Trophoblast cell (in vitro differentiated cells and primary cell): ENCODE data around the gene SLC22A5.

Source experiments
- DNase-seq, 2 donors: peaks; one replicate each; pipeline ENCODE4 v3.0.0-alpha.2; 2016
- H2AFZ ChIP-seq: 2 replicates; pipeline ENCODE4 v1.6.1; 2013; ENCODE audit warnings: low read length, moderate library complexity, mild to moderate bottlenecking; ENCODE audit not compliant: insufficient read depth, poor library complexity
- H2AK5ac ChIP-seq: 2 replicates; pipeline ENCODE4 v1.6.1; 2013; ENCODE audit warnings: mild to moderate bottlenecking, low read length
- H2BK120ac ChIP-seq: 2 replicates; pipeline ENCODE4 v1.6.1; 2013; ENCODE audit warnings: low read length, mild to moderate bottlenecking, moderate library complexity; ENCODE audit not compliant: insufficient read depth, poor library complexity
- H2BK12ac ChIP-seq: 2 replicates; pipeline ENCODE4 v1.6.1; 2013; ENCODE audit warnings: mild to moderate bottlenecking, low read length, moderate library complexity
- H2BK5ac ChIP-seq: 2 replicates; pipeline ENCODE4 v1.6.1; 2013; ENCODE audit warnings: low read length, low read depth, moderate library complexity, mild to moderate bottlenecking; ENCODE audit not compliant: poor library complexity
- H3K14ac ChIP-seq: 2 replicates; pipeline ENCODE4 v1.6.1; 2013; ENCODE audit warnings: mild to moderate bottlenecking, low read length
- H3K18ac ChIP-seq: 2 replicates; pipeline ENCODE4 v1.6.1; 2013; ENCODE audit warnings: mild to moderate bottlenecking, low read length
- H3K23ac ChIP-seq: 2 replicates; pipeline ENCODE4 v1.6.1; 2013; ENCODE audit warnings: low read length
- H3K27ac ChIP-seq: 2 replicates; pipeline ENCODE4 v1.5.1; 2013; ENCODE audit warnings: low read depth, mild to moderate bottlenecking, inconsistent platforms, low read length, moderate library complexity
- H3K27me3 ChIP-seq: 2 replicates; pipeline ENCODE4 v1.6.1; 2013; ENCODE audit warnings: inconsistent platforms, mild to moderate bottlenecking, low read length, moderate library complexity; ENCODE audit not compliant: insufficient read depth
- H3K36me3 ChIP-seq, 2 experiments: 1 replicate in 1 of 2; 2 replicates in 1 of 2; pipeline ENCODE4 v1.6.1; 2013; ENCODE audit warnings: low read length in 2 of 2, mild to moderate bottlenecking in 2 of 2, moderate library complexity in 1 of 2; ENCODE audit not compliant: insufficient read depth in 2 of 2, control insufficient read depth in 1 of 2
- H3K4ac ChIP-seq: 2 replicates; pipeline ENCODE4 v1.6.1; 2013; ENCODE audit warnings: low read depth, mild to moderate bottlenecking, low read length, moderate library complexity
- H3K4me1 ChIP-seq, 2 experiments: 1 replicate in 1 of 2; 2 replicates in 1 of 2; pipeline ENCODE4 v1.6.1; 2013; ENCODE audit warnings: low read length in 2 of 2, mild to moderate bottlenecking in 2 of 2, moderate library complexity in 1 of 2; ENCODE audit not compliant: insufficient read depth in 2 of 2, control insufficient read depth in 1 of 2
- H3K4me2 ChIP-seq: 2 replicates; pipeline ENCODE4 v1.6.1; 2013; ENCODE audit warnings: inconsistent platforms, mild to moderate bottlenecking, low read length, moderate library complexity
- H3K4me3 ChIP-seq: 2 replicates; pipeline ENCODE4 v1.5.1; 2013; ENCODE audit warnings: mild to moderate bottlenecking, low read depth, low read length, inconsistent platforms
- H3K79me1 ChIP-seq: one replicate; pipeline ENCODE4 v1.6.1; 2013; ENCODE audit warnings: low read length
- H3K79me2 ChIP-seq: 2 replicates; pipeline ENCODE4 v1.6.1; 2013; ENCODE audit warnings: low read length, mild to moderate bottlenecking; ENCODE audit not compliant: control insufficient read depth, insufficient read depth, poor library complexity
- H3K9ac ChIP-seq: 2 replicates; pipeline ENCODE4 v1.6.1; 2013; ENCODE audit warnings: mild to moderate bottlenecking, low read length
- H3K9me3 ChIP-seq: 2 replicates; pipeline ENCODE4 v1.6.1; 2013; ENCODE audit warnings: low read depth, mild to moderate bottlenecking, control low read depth, inconsistent platforms, low read length; ENCODE audit not compliant: insufficient read depth
- H4K12ac ChIP-seq: 2 replicates; pipeline ENCODE4 v1.6.1; 2013; ENCODE audit warnings: low read depth, mild to moderate bottlenecking, low read length, moderate library complexity
- H4K8ac ChIP-seq: 2 replicates; pipeline ENCODE4 v1.6.1; 2013; ENCODE audit warnings: low read depth, mild to moderate bottlenecking, low read length, moderate library complexity
- H4K91ac ChIP-seq: one replicate; pipeline ENCODE4 v1.6.1; 2013; ENCODE audit warnings: low read depth, mild to moderate bottlenecking, low read length, moderate library complexity
- WGBS: extraction: QIAGEN DNeasy Blood & Tissue Kit; methylation state at CpG from one replicate; pipeline ENCODE4 v1.1.7; 2013; ENCODE audit warnings: missing lambda C conversion rate; ENCODE audit not compliant: insufficient read length, insufficient coverage; ENCODE audit errors: extremely low coverage; 5-methylcytosine and 5-hydroxymethylcytosine counted together

SLC22A5 gene

DNA sequence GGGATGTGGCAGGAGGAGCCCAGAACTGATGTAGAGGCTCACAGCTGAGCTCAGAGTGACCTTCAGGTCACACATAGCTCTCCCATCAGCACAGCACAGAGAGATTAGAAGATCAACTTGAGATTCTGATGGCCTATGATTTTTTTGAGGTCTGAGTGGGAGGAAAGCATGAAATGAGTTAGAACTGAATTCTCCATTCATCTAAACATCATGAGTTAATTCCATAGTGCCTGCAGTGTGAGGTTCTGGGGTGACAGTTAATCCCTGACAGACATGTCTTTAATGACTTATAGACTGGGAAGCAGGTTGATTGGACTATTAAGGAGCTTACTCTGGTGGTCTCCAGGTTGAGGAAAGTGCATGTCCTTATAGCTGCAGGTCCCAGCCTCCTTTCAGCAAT lies 22.4 kb downstream of the SLC22A5 start:
- Histone ChIP-seq H3K4ac (no peak overlapping the region), H3K14ac (no peak overlapping the region), H3K23ac (no peak overlapping the region)

DNA sequence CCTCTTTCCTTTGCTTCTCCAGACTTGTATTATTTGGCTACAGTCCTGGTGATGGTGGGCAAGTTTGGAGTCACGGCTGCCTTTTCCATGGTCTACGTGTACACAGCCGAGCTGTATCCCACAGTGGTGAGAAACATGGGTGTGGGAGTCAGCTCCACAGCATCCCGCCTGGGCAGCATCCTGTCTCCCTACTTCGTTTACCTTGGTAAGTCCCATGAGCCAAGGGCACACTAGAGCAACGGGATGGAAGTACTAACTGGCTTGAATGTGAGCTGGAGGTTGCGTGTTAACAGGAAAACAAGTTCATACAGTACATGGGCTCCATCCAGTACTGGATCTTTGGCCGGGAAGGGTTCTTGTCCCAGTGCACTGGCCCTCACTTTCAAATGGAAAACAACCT lies 22.9 kb downstream of the SLC22A5 start:
- no peak overlapping the region for H3K9ac ChIP-seq
- H2BK5ac ChIP-seq = no peak overlapping the region
- no peak overlapping the region for H2AK5ac ChIP-seq
- no peak for DNase-seq
- H3K4me2 ChIP-seq = no peak overlapping the region
- H3K79me2 ChIP-seq = no peaks in the 10 kb centered on the region
- no peak overlapping the region for H3K14ac ChIP-seq
- no peak overlapping the region for H4K12ac ChIP-seq
- H3K4me3 ChIP-seq = no peak overlapping the region
- no peaks in the 10 kb centered on the region for H3K9me3 ChIP-seq
- no peak overlapping the region for H4K91ac ChIP-seq
- no peak overlapping the region for H3K18ac ChIP-seq
- H3K27me3 ChIP-seq = no peaks in the 10 kb centered on the region
- H2AFZ ChIP-seq = no peak overlapping the region
- H2BK12ac ChIP-seq = no peak overlapping the region
- WGBS = no CpG with 5 or more reads among the region's 8 CpGs
- H3K27ac ChIP-seq = no peak overlapping the region
- peaks cover 15% of the 10 kb centered on the region for H3K79me1 ChIP-seq
- H4K8ac ChIP-seq = no peak overlapping the region
- H3K4ac ChIP-seq = no peak overlapping the region
- no peak overlapping the region for H2BK120ac ChIP-seq
- H3K23ac ChIP-seq = no peak overlapping the region
- H3K4me1 ChIP-seq = peaks cover 25 to 37% of the 10 kb centered on the region in 2 experiments
- H3K36me3 ChIP-seq = peaks cover 9 to 12% of the 10 kb centered on the region in 2 experiments

More for the DNA sequence above, 22.4 kb downstream of the SLC22A5 start:
- Histone ChIP-seq H3K79me1 (peaks cover 15% of the 10 kb centered on the region), H2BK5ac (no peak overlapping the region), H3K27me3 (no peaks in the 10 kb centered on the region), H3K27ac (no peak overlapping the region), H3K4me2 (no peak overlapping the region), H2AFZ (no peak overlapping the region), H3K79me2 (no peaks in the 10 kb centered on the region), H4K8ac (no peak overlapping the region), H4K91ac (no peak overlapping the region), H3K36me3 (peaks cover 9 to 12% of the 10 kb centered on the region in 2 experiments), H4K12ac (no peak overlapping the region), H2BK120ac (no peak overlapping the region), H3K4me3 (no peak overlapping the region), H3K9me3 (no peaks in the 10 kb centered on the region), H3K9ac (no peak overlapping the region), H3K4me1 (peaks cover 27 to 37% of the 10 kb centered on the region in 2 experiments), H3K18ac (no peak overlapping the region), H2AK5ac (no peak overlapping the region), H2BK12ac (no peak overlapping the region)
- DNase-seq = no peak

DNA sequence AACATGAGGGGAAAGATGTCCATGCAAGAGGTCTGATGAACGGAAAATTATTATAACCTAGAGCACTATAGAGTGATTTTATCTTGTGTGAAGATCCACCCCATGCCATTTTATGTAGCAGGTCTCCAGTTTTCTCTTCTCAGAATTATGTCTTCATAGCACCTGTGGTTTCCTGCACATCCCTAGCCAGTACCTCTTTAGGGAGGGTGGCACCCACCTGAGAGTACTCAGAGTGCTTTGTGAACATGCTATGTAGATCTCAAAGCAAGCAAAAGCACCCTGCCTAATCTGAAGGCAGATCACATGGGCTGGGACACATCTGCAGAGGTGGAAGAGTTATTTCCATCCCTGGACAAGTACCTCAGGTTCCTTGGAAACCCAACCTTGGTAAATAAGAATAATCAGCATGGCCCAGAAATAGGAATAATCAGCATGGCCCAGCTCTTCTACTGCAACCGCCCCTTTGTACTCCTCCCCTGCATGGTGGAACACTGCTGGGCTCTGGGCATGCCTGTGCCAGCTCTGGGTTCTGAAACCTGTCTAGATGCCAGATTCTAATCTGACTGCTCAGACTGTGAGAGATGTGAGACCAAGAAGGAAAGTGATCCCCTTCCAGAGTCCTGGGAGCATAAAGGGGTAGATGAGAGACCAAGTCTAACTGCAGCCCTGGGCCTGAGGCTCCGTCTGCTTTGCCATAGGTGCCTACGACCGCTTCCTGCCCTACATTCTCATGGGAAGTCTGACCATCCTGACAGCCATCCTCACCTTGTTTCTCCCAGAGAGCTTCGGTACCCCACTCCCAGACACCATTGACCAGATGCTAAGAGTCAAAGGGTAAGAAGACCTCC lies 23.7 kb downstream of the SLC22A5 start:
- no peak overlapping the region for H3K4me3 ChIP-seq
- H3K27ac ChIP-seq = no peak overlapping the region
- peaks cover 27 to 39% of the 10 kb centered on the region in 2 experiments for H3K4me1 ChIP-seq
- no peak overlapping the region for H3K18ac ChIP-seq
- H3K9me3 ChIP-seq = no peaks in the 10 kb centered on the region
- no peak overlapping the region for H4K8ac ChIP-seq
- H3K4me2 ChIP-seq = no peak overlapping the region
- no peak overlapping the region for H2AK5ac ChIP-seq
- no peak overlapping the region for H4K91ac ChIP-seq
- H3K9ac ChIP-seq = no peak overlapping the region
- H3K36me3 ChIP-seq = peaks cover 9 to 12% of the 10 kb centered on the region in 2 experiments
- H2BK120ac ChIP-seq = no peak overlapping the region
- no peak overlapping the region for H3K14ac ChIP-seq
- no peaks in the 10 kb centered on the region for H3K27me3 ChIP-seq
- DNase-seq = no peak
- no peak overlapping the region for H3K4ac ChIP-seq
- H4K12ac ChIP-seq = no peak overlapping the region
- WGBS = no CpG with 5 or more reads among the region's 6 CpGs
- H2BK12ac ChIP-seq = no peak overlapping the region
- H3K79me2 ChIP-seq = no peaks in the 10 kb centered on the region
- H3K23ac ChIP-seq = no peak overlapping the region
- H3K79me1 ChIP-seq = peaks cover 11% of the 10 kb centered on the region
- H2BK5ac ChIP-seq = no peak overlapping the region
- no peak overlapping the region for H2AFZ ChIP-seq

DNA sequence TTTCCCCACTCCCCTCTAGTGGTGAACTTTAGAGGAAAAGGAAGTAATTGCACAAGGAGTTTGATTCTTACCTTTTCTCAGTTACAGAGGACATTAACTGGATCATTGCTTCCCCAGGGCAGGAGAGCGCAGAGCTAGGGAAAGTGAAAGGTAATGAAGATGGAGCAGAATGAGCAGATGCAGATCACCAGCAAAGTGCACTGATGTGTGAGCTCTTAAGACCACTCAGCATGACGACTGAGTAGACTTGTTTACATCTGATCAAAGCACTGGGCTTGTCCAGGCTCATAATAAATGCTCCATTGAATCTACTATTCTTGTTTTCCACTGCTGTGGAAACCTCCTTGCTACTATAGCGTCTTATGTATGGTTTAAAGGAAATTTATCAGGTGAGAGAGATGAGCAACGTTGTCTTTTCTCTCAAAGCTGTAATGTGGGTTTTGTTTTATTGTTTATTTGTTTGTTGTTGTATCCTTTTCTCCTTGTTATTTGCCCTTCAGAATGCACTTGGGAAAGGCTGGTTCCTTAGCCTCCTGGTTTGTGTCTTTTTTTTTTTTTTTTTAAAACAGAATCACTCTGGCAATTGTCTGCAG lies 25.3 kb downstream of the SLC22A5 start:
- H4K8ac ChIP-seq = no peak overlapping the region
- WGBS = no CpG with 5 or more reads among the region's 4 CpGs
- H3K9me3 ChIP-seq = no peaks in the 10 kb centered on the region
- no peak overlapping the region for H3K4me2 ChIP-seq
- H4K12ac ChIP-seq = no peak overlapping the region
- H2BK5ac ChIP-seq = no peak overlapping the region
- no peak overlapping the region for H3K4me3 ChIP-seq
- no peak overlapping the region for H4K91ac ChIP-seq
- H2BK120ac ChIP-seq = no peak overlapping the region
- no peak overlapping the region for H3K18ac ChIP-seq
- H3K4me1 ChIP-seq = peaks cover 15 to 31% of the 10 kb centered on the region in 2 experiments
- no peak overlapping the region for H3K14ac ChIP-seq
- no peak overlapping the region for H3K23ac ChIP-seq
- H2BK12ac ChIP-seq = no peak overlapping the region
- peaks cover 9 to 12% of the 10 kb centered on the region in 2 experiments for H3K36me3 ChIP-seq
- H2AFZ ChIP-seq = no peak overlapping the region
- H3K79me2 ChIP-seq = peaks cover 2% of the 10 kb centered on the region
- no peaks in the 10 kb centered on the region for H3K79me1 ChIP-seq
- H3K27ac ChIP-seq = no peak overlapping the region
- H3K4ac ChIP-seq = no peak overlapping the region
- H3K27me3 ChIP-seq = no peaks in the 10 kb centered on the region
- H2AK5ac ChIP-seq = no peak overlapping the region
- H3K9ac ChIP-seq = no peak overlapping the region
- no peak for DNase-seq
